OCI-M2 (cell line): ENCODE data around the gene EYS.
"Not testable (repeated sequence)": the region's sequence is repeated elsewhere in the genome, so short reads cannot be mapped to it uniquely, and the experiment has no call there.

Experiments
- DNase-seq: peaks from one replicate; lab custom pipeline; 2025; ENCODE audit not compliant: unreplicated experiment; lab: John Stamatoyannopoulos, UW

The EYS gene

GRCh38 chr6:65113581-65113980 lies 593.4 kb downstream of the EYS start:
- no peak for DNase-seq

- no peak for DNase-seq
Measured at GRCh38 chr6:65112435-65112834, 594.6 kb downstream of the EYS start.

GRCh38 chr6:65110031-65110430 lies 597.0 kb downstream of the EYS start:
- no peak for DNase-seq

- peak; percentile 83 for DNase-seq
Measured at GRCh38 chr6:65098349-65098748, 608.7 kb downstream of the EYS start.

- no peak for DNase-seq
Measured at GRCh38 chr6:65091561-65091960, 615.5 kb downstream of the EYS start.

- DNase-seq, result no peak
Measured at GRCh38 chr6:65088575-65088974, 618.5 kb downstream of the EYS start.

- DNase-seq, result no peak
Measured at GRCh38 chr6:65081756-65082155, 625.3 kb downstream of the EYS start.

GRCh38 chr6:65075705-65076230 lies 631.3 kb downstream of the EYS start:
- DNase-seq, result no peak

- DNase-seq, result no peak
Measured at GRCh38 chr6:65072500-65072899, 634.5 kb downstream of the EYS start.

GRCh38 chr6:65071480-65071879 lies 635.5 kb downstream of the EYS start:
- DNase-seq, result no peak

- no peak for DNase-seq
Measured at GRCh38 chr6:65064844-65065243, 642.2 kb downstream of the EYS start.

GRCh38 chr6:65059568-65059967 lies 647.5 kb downstream of the EYS start:
- DNase-seq, result no peak

GRCh38 chr6:65055545-65055944 lies 651.5 kb downstream of the EYS start:
- DNase-seq, result no peak

GRCh38 chr6:65052626-65053025 lies 654.4 kb downstream of the EYS start:
- DNase-seq, result no peak

GRCh38 chr6:65045801-65046200 lies 661.2 kb downstream of the EYS start:
- DNase-seq, result no peak

- no peak for DNase-seq
Measured at GRCh38 chr6:65014006-65014405, 693.0 kb downstream of the EYS start.

GRCh38 chr6:65006788-65007187 lies 700.2 kb downstream of the EYS start:
- no peak for DNase-seq

- no peak for DNase-seq
Measured at GRCh38 chr6:65004283-65004682, 702.7 kb downstream of the EYS start.

- DNase-seq, result not testable (repeated sequence)
Measured at GRCh38 chr6:65002882-65003281, 704.1 kb downstream of the EYS start.

GRCh38 chr6:65000815-65001214 lies 706.2 kb downstream of the EYS start:
- DNase-seq, result no peak

GRCh38 chr6:64998204-64998603 lies 708.8 kb downstream of the EYS start:
- DNase-seq, result no peak

- no peak for DNase-seq
Measured at GRCh38 chr6:64996301-64996700, 710.7 kb downstream of the EYS start.

GRCh38 chr6:64990652-64991304 lies 716.2 kb downstream of the EYS start:
- DNase-seq, result no peak
